MM.1S (cell line): ENCODE measurements around the gene ACSL6.

Experiments
- DNase-seq: peaks from one replicate; pipeline ENCODE4 v3.0.0-alpha.2; 2015
- H2AFZ ChIP-seq: fragments of 300-600 bp; sonication (generic); 2 replicates; pipeline ENCODE4 v1.6.0; 2016; ENCODE audit warnings: antibody characterized with exemption, low read length
- H3F3A ChIP-seq: fragments of 300-600 bp; sonication (generic); 2 replicates; pipeline ENCODE4 v1.6.1; 2016; ENCODE audit warnings: mild to moderate bottlenecking, antibody characterized with exemption, low read length, moderate library complexity, mixed read lengths; ENCODE audit not compliant: insufficient read depth
- H3K27ac ChIP-seq: fragments of 300-600 bp; sonication (generic); 2 replicates; pipeline ENCODE4 v1.5.1; 2016; ENCODE audit warnings: mild to moderate bottlenecking, low read length
- H3K27me3 ChIP-seq: fragments of 300-600 bp; sonication (generic); replicated peaks from 2 replicates; pipeline ENCODE4 v1.6.0; 2016; ENCODE audit warnings: low read length; ENCODE audit not compliant: insufficient read depth
- H3K36me3 ChIP-seq: fragments of 300-600 bp; sonication (generic); replicated peaks from 2 replicates; pipeline ENCODE4 v1.6.1; 2016; ENCODE audit warnings: mild to moderate bottlenecking, low read length, mixed read lengths; ENCODE audit not compliant: insufficient read depth
- H3K4me1 ChIP-seq: fragments of 300-600 bp; sonication (generic); 2 replicates; pipeline ENCODE4 v1.6.1; 2016; ENCODE audit warnings: low read length, mixed read lengths
- H3K4me2 ChIP-seq: fragments of 300-600 bp; sonication (generic); 2 replicates; pipeline ENCODE4 v1.6.0; 2016; ENCODE audit warnings: low read depth, low read length
- H3K4me3 ChIP-seq: fragments of 300-600 bp; sonication (generic); 2 replicates; pipeline ENCODE4 v1.5.1; 2016; ENCODE audit warnings: low read length, mixed read lengths
- H3K79me2 ChIP-seq: fragments of 300-600 bp; sonication (generic); 2 replicates; pipeline ENCODE4 v1.6.1; 2016; ENCODE audit warnings: mixed run types, low read length, mixed read lengths
- H3K9ac ChIP-seq: fragments of 300-600 bp; sonication (generic); 2 replicates; pipeline ENCODE4 v1.6.1; 2016; ENCODE audit warnings: low read length, mixed read lengths
- H3K9me2 ChIP-seq: fragments of 300-600 bp; sonication (generic); replicated peaks from 2 replicates; pipeline ENCODE4 v1.6.1; 2016; ENCODE audit warnings: mild to moderate bottlenecking, low read length, mixed read lengths; ENCODE audit not compliant: insufficient read depth
- H3K9me3 ChIP-seq: fragments of 300-600 bp; sonication (generic); replicated peaks from 2 replicates; pipeline ENCODE4 v1.6.1; 2016; ENCODE audit warnings: mild to moderate bottlenecking, low read length, mixed read lengths; ENCODE audit not compliant: insufficient read depth
- H4K20me1 ChIP-seq: fragments of 300-600 bp; sonication (generic); 2 replicates; pipeline ENCODE4 v1.6.1; 2016; ENCODE audit warnings: mild to moderate bottlenecking, low read length, moderate library complexity, mixed read lengths; ENCODE audit not compliant: insufficient read depth
- CTCF ChIP-seq: fragments of 300-600 bp; sonication (generic); IDR thresholded peaks from 2 replicates; pipeline ENCODE4 v1.5.1; 2016; ENCODE audit warnings: antibody characterized with exemption, low read length, mixed read lengths
- EZH2 ChIP-seq: fragments of 300-600 bp; sonication (generic); optimal IDR thresholded peaks from 2 replicates; pipeline ENCODE3; 2017; ENCODE audit warnings: low read depth, mild to moderate bottlenecking, antibody characterized with exemption, low read length, mixed read lengths
- EZH2phosphoT487 ChIP-seq: fragments of 300-600 bp; sonication (generic); IDR thresholded peaks from 2 replicates; pipeline ENCODE4 v1.6.1; 2018; ENCODE audit warnings: antibody characterized with exemption, low read length

Gene ACSL6

GRCh38 chr5:132056610-132057497, 45.4 kb upstream of the ACSL6 start:
- Histone ChIP-seq H4K20me1 (no peaks in the 10 kb centered on the region), H3K9me2 (no peaks in the 10 kb centered on the region), H3F3A (no peaks in the 10 kb centered on the region), H3K79me2 (no peaks in the 10 kb centered on the region), H3K4me1 (no peaks in the 10 kb centered on the region), H3K4me3 (no peak overlapping the region), H3K4me2 (no peak overlapping the region), H3K9ac (no peak overlapping the region), H3K9me3 (no peaks in the 10 kb centered on the region), H3K27ac (no peak overlapping the region), H3K27me3 (no peaks in the 10 kb centered on the region; the same call in 1 of the 2 replicates), H2AFZ (no peak overlapping the region), H3K36me3 (no peaks in the 10 kb centered on the region)
- TF ChIP-seq EZH2 (no peak), CTCF (no peak), EZH2phosphoT487 (no peak)
- DNase-seq: no peak

GRCh38 chr5:132055808-132056609, 44.6 kb upstream of the ACSL6 start:
- no peaks in the 10 kb centered on the region; the same call in 1 of the 2 replicates for H3K27me3 ChIP-seq
- no peak overlapping the region for H3K4me2 ChIP-seq
- no peak overlapping the region for H3K9ac ChIP-seq
- DNase-seq: no peak
- H3K27ac ChIP-seq: no peak overlapping the region
- no peaks in the 10 kb centered on the region for H3K36me3 ChIP-seq
- no peaks in the 10 kb centered on the region for H3K4me1 ChIP-seq
- H3K9me2 ChIP-seq: no peaks in the 10 kb centered on the region
- H2AFZ ChIP-seq: no peak overlapping the region
- no peaks in the 10 kb centered on the region for H3K9me3 ChIP-seq
- TF ChIP-seq EZH2phosphoT487: no peak
- TF ChIP-seq EZH2: no peak
- no peak for TF ChIP-seq CTCF
- no peaks in the 10 kb centered on the region for H3F3A ChIP-seq
- no peaks in the 10 kb centered on the region for H4K20me1 ChIP-seq
- no peaks in the 10 kb centered on the region for H3K79me2 ChIP-seq
- H3K4me3 ChIP-seq: no peak overlapping the region

GRCh38 chr5:132055441-132055807, 44.0 kb upstream of the ACSL6 start:
- H3K4me2 ChIP-seq: no peak overlapping the region

More at GRCh38 chr5:132055441-132055807, 44.0 kb upstream of the ACSL6 start:
- Histone ChIP-seq H3K79me2 (no peaks in the 10 kb centered on the region), H3K4me3 (no peak overlapping the region), H3K9me3 (no peaks in the 10 kb centered on the region), H3F3A (no peaks in the 10 kb centered on the region), H3K36me3 (no peaks in the 10 kb centered on the region), H3K4me1 (no peaks in the 10 kb centered on the region), H3K27ac (no peak overlapping the region), H2AFZ (no peak overlapping the region), H3K9ac (no peak overlapping the region), H3K9me2 (no peaks in the 10 kb centered on the region), H3K27me3 (no peaks in the 10 kb centered on the region; the same call in 1 of the 2 replicates), H4K20me1 (no peaks in the 10 kb centered on the region)
- no peak for DNase-seq
- TF ChIP-seq CTCF (no peak), EZH2phosphoT487 (no peak), EZH2 (no peak)
